ENCODE results near the gene HAX1. TPM values are rescaled to one million over a fixed set of nuclear protein-coding genes. Genes with fewer than 3 reads are reported as not detected.

Gene HAX1
- total RNA-seq, 1 experiment from 2014 or later = 107 TPM

Other genes starting within 250 kb of the HAX1 start
- not detected in 2 replicates for gene NUP210L, start 117.6 kb upstream of the HAX1 start, total RNA-seq (2014; rRNA removed; shearing (Covaris generic))
- gene TPM3, start 80.5 kb upstream of the HAX1 start, total RNA-seq (2014; rRNA removed; shearing (Covaris generic)) = 499 and 606 TPM in 2 replicates
- gene CFAP141, start 66.3 kb upstream of the HAX1 start, total RNA-seq (2014; rRNA removed; shearing (Covaris generic)) = not detected in 2 replicates
- 52.8 and 73.8 TPM in 2 replicates for gene UBAP2L, start 51.7 kb upstream of the HAX1 start, total RNA-seq (2014; rRNA removed; shearing (Covaris generic))
- gene AQP10, start 48.5 kb downstream of the HAX1 start, total RNA-seq (2014; rRNA removed; shearing (Covaris generic)) = not detected in 2 replicates
- gene ATP8B2, start 52.9 kb downstream of the HAX1 start, total RNA-seq (2014; rRNA removed; shearing (Covaris generic)) = 21.1 and 26.5 TPM in 2 replicates
- 0.24 and 0.29 TPM in 2 replicates for gene IL6R, start 132.7 kb downstream of the HAX1 start, total RNA-seq (2014; rRNA removed; shearing (Covaris generic))
- gene TDRD10, start 229.6 kb downstream of the HAX1 start, total RNA-seq (2014; rRNA removed; shearing (Covaris generic)) = not detected in 2 replicates
- not detected in 2 replicates for gene SHE, start 229.8 kb downstream of the HAX1 start, total RNA-seq (2014; rRNA removed; shearing (Covaris generic))